OCI-M2 (cell line): ENCODE results near the gene SLC35F4.

Source experiments
- DNase-seq: peaks from one replicate; lab custom pipeline; 2025; ENCODE audit not compliant: unreplicated experiment; lab: John Stamatoyannopoulos, UW

The SLC35F4 gene

GRCh38 chr14:57641776-57642175 is 224.1 kb downstream of the SLC35F4 start:
- no peak for DNase-seq

GRCh38 chr14:57640036-57640435 is 225.9 kb downstream of the SLC35F4 start:
- DNase-seq, result no peak

GRCh38 chr14:57637901-57638300 is 228.0 kb downstream of the SLC35F4 start:
- DNase-seq, result no peak

GRCh38 chr14:57634335-57634734 is 231.6 kb downstream of the SLC35F4 start:
- no peak for DNase-seq

GRCh38 chr14:57632649-57633048 is 233.2 kb downstream of the SLC35F4 start:
- DNase-seq, result no peak

GRCh38 chr14:57617510-57617909 is 248.4 kb downstream of the SLC35F4 start:
- DNase-seq, result no peak

- DNase-seq, result no peak
Measured at GRCh38 chr14:57612946-57613345, 252.9 kb downstream of the SLC35F4 start.

- DNase-seq, result no peak
Measured at GRCh38 chr14:57611555-57612075, 254.3 kb downstream of the SLC35F4 start.

GRCh38 chr14:57610631-57611030 is 255.3 kb downstream of the SLC35F4 start:
- DNase-seq, result no peak

GRCh38 chr14:57609192-57610075 is 256.5 kb downstream of the SLC35F4 start:
- no peak for DNase-seq

- DNase-seq, result no peak
Measured at GRCh38 chr14:57607086-57607485, 258.8 kb downstream of the SLC35F4 start.

- no peak for DNase-seq
Measured at GRCh38 chr14:57583396-57583795, 282.5 kb downstream of the SLC35F4 start.

- DNase-seq, result no peak
Measured at GRCh38 chr14:57582746-57583145, 283.1 kb downstream of the SLC35F4 start.

- no peak for DNase-seq
Measured at GRCh38 chr14:57578801-57579200, 287.1 kb downstream of the SLC35F4 start.

GRCh38 chr14:57576498-57576897 is 289.4 kb downstream of the SLC35F4 start:
- no peak for DNase-seq

- DNase-seq, result no peak
Measured at GRCh38 chr14:57575482-57575881, 290.4 kb downstream of the SLC35F4 start.

GRCh38 chr14:57574617-57575288 is 291.1 kb downstream of the SLC35F4 start:
- no peak for DNase-seq

GRCh38 chr14:57573173-57573572 is 292.7 kb downstream of the SLC35F4 start:
- DNase-seq, result no peak

- no peak for DNase-seq
Measured at GRCh38 chr14:57568554-57568953, 297.3 kb downstream of the SLC35F4 start.

- DNase-seq, result no peak
Measured at GRCh38 chr14:57567220-57567619, 298.7 kb downstream of the SLC35F4 start.

- DNase-seq, result no peak
Measured at GRCh38 chr14:57560681-57561080, 305.2 kb downstream of the SLC35F4 start.

- no peak for DNase-seq
Measured at GRCh38 chr14:57559576-57559975, 306.3 kb downstream of the SLC35F4 start.
